GM18520 (cell line): ENCODE results near the gene CDK16.
A peak's percentile ranks its signal among the peaks of the same experiment; 100 is the strongest.

Experiments
- ATAC-seq: cut with Tn5 transposase; IDR thresholded peaks from one replicate; pipeline ENCODE4 v1.9.1; 2021; ENCODE audit not compliant: unreplicated experiment

Gene CDK16

GRCh38 chrX:47206316-47206715, 12.2 kb upstream of the CDK16 start:
- ATAC-seq = no peak

GRCh38 chrX:47208108-47208507, 10.4 kb upstream of the CDK16 start:
- ATAC-seq = no peak

- no peak for ATAC-seq
Measured at GRCh38 chrX:47209508-47210238, 8.8 kb upstream of the CDK16 start.

DNA sequence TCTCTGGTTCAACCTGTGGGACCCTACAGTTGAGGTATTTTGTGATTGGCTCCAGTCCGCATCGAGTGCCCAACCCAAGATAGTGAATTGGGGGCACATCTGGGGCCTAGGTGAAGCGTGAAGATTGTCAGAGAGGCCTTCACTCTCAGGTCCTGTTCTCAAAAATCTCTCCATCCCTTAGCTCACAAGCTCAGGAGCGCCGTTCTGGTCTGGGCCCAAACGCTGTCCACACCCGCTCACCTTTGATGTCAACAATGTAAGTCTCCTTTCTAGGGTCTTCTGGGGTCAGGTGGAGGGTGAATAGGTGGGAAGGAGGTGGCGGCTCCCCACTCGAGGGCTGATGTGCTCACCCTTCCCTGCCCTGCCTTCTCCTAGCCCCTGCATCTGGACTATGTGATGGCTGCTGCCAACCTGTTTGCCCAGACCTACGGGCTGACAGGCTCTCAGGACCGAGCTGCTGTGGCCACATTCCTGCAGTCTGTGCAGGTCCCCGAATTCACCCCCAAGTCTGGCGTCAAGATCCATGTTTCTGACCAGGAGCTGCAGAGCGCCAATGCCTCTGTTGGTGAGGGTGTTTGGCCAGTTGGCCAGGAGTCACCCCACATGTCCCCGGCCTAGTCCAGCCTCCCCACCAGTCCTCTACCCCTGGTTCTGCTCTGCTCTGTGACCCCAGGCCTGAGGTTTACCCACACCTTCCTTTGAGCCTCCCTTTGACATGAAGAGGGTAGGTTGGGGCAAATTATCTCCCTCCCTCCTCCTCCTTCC, 7.6 kb upstream of the CDK16 start:
- ATAC-seq = no peak

GRCh38 chrX:47212381-47213293, 5.8 kb upstream of the CDK16 start:
- no peak for ATAC-seq

GRCh38 chrX:47214435-47215077, 3.9 kb upstream of the CDK16 start:
- no peak for ATAC-seq

GRCh38 chrX:47215291-47215900, 3.1 kb upstream of the CDK16 start:
- ATAC-seq = no peak

DNA sequence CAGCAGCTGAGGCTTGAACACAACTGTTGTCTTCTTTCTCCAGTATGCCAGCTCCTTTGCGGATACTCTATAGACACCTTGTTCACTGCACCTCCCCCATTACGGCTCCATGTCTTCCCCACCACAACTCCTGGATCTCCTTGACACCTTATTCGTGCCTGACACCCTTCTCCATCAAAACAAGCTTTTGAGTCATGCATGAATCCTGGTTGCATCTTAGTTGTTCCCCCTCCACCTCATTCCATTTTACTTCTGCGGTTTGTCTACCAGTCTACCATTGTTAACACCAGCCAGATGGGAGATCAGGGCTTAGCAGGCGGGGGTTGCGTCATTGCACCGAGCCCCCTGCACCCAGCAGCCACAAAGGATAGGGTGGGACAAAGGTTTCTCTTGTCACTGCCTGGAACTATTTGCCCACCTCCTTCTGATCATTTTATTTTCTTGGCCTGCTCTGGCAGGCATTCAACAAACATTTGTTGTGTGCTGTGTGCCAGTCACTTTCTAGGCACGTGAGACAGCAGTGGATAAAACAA, 2.0 kb upstream of the CDK16 start:
- no peak for ATAC-seq

GRCh38 chrX:47217121-47217851, 1.2 kb upstream of the CDK16 start:
- ATAC-seq = no peak

DNA sequence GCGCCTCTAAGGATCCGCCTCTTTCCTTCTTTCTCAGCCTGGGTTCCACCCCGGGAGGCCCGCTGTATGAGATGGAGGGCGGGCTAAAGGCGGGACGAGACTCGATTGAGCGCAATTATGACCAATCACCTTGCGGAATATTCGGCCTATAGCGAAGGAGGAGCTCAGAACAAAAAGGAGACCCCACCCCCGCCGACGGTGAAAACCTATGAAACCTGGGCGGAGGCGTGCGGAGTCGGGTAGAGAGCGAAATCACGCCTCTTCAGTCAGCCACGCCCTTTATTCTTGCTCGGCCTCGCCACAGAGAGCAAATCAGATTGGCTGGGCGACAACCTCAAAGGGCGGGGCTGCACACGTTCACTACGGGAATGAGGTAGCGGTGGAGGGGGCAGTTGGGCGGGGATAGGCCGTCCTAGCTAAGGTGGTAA, 615 bp upstream of the CDK16 start:
- ATAC-seq = peak; percentile 80

GRCh38 chrX:47218920-47219815, 687 bp downstream of the CDK16 start:
- ATAC-seq = no peak

DNA sequence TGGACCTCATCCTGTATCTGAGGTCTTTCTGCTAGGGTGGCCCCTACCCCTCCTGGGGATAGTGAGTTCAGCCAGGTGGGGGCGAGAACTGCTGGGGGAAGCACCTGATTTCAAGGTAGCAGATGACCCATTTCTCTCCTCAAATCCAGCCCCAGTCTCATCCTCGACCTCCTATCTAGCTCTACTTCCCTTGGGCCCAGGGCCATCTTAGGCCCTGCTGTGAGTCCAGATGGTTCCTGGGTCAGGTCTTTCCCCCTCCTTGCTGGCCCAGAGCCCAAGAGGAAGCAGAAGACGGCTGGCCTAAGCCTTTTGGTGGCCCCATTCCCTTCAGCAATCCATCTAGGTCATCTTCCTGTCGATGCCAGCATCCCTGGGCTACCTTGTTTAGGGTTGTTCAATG, 3.3 kb downstream of the CDK16 start:
- no peak for ATAC-seq

- no peak for ATAC-seq
Measured at GRCh38 chrX:47222751-47223350, 4.4 kb downstream of the CDK16 start.

GRCh38 chrX:47223476-47224250, 5.2 kb downstream of the CDK16 start:
- ATAC-seq = no peak

GRCh38 chrX:47224266-47224895, 5.9 kb downstream of the CDK16 start:
- ATAC-seq = no peak

DNA sequence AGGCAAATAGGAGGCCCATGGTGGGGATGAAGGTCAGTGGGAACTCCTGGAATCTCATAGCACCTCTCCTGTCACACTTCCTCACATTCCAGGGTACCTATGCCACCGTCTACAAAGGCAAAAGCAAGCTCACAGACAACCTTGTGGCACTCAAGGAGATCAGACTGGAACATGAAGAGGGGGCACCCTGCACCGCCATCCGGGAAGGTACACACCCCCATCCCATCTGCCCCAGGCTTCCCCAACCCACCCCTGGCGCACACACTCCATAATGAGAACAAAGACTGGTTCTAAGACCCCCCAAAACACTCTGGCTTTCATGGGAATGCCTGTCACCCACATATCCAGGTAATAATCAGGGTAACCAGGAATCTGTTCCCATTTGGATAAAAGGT, 6.4 kb downstream of the CDK16 start:
- ATAC-seq = no peak

DNA sequence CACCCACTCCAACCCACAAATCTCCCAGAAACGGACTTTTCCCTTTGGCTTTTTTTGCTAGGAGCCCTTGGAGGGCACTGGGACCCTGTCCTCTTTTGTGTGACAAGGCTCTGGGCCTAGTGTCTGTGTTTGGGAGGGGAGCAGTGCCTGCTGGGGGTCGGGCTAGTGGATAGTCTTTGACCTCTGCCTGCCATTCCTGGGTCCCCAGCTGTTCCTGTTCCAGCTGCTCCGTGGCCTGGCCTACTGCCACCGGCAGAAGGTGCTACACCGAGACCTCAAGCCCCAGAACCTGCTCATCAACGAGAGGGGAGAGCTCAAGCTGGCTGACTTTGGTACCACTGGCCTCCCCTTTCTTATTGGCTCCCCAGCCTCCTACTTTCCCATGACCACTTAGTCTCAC, 7.6 kb downstream of the CDK16 start:
- no peak for ATAC-seq
